A549 (cell line): ENCODE data around the gene TTBK2. TPM values are rescaled to one million over a fixed set of nuclear protein-coding genes. Genes with fewer than 3 reads are reported as not detected.
A peak's percentile ranks its signal among the peaks of the same experiment; 100 is the strongest.

ENCODE experiments used
- ATAC-seq, 2 experiments: fragments of 200-7000 bp in 1 of 2; fragments of >200 bp in 1 of 2; cut with Nextera tagmentation in 1 of 2; cut with Tn5 transposase in 1 of 2; 3 replicates each; pipeline versions ENCODE4 v1.8.0 to v1.9.1; 2018 to 2020; ENCODE audit warnings: mild to moderate bottlenecking in 1 of 2, moderate library complexity in 1 of 2
- CTCF ChIA-PET: fragments of 300-600 bp; sonication (Branson Sonifier 250); formaldehyde crosslinking; extraction: SDS; loops from one replicate; lab custom pipeline; 2021; ENCODE audit warnings: antibody characterized with exemption, inconsistent platforms; lab: Yijun Ruan, JAX
- POLR2A ChIA-PET: fragments of 350-600 bp; formaldehyde crosslinking; extraction: SDS; loops from one replicate; lab custom pipeline; 2021; ENCODE audit warnings: antibody characterized with exemption, inconsistent platforms; lab: Yijun Ruan, JAX
- DNase-seq, 2 experiments: peaks; one replicate each; pipeline versions ENCODE4 v3.0.0 to v3.0.0-alpha.2; 2011 to 2016; ENCODE audit warnings: low read depth in 1 of 2, low spot score in 1 of 2
- FAIRE-seq: peaks from 2 replicates; lab custom pipeline; 2011; peaks lifted over from hg19 to GRCh38; lab: Jason Lieb, UNC
- H3K27ac ChIP-seq, 2 experiments: fragments of >200 bp; sonication (Bioruptor Twin); formaldehyde crosslinking; 3 replicates each; pipeline ENCODE4 v1.5.1; 2016 to 2017
- H3K4me1 ChIP-seq: fragments of >200 bp; sonication (Bioruptor Twin); formaldehyde crosslinking; 3 replicates; pipeline ENCODE4 v1.6.1; 2016
- H3K4me2 ChIP-seq: fragments of >200 bp; sonication (Bioruptor Twin); formaldehyde crosslinking; 3 replicates; pipeline ENCODE4 v1.6.1; 2016
- H3K4me3 ChIP-seq: fragments of >200 bp; sonication (Bioruptor Twin); formaldehyde crosslinking; 3 replicates; pipeline ENCODE4 v1.5.1; 2016
- H3K9me3 ChIP-seq: fragments of >200 bp; sonication (Bioruptor Twin); formaldehyde crosslinking; 3 replicates; pipeline ENCODE4 v1.6.1; 2016
- CBX2 ChIP-seq: fragments of 200-600 bp; sonication (generic); IDR thresholded peaks from 2 replicates; pipeline ENCODE4 v1.6.1; 2016; ENCODE audit warnings: low read depth, mild to moderate bottlenecking, borderline replicate concordance
- CBX8 ChIP-seq: fragments of 200-600 bp; sonication (generic); IDR thresholded peaks from 2 replicates; pipeline ENCODE4 v1.6.1; 2016
- FOSB ChIP-seq: fragments of 250-450 bp; sonication (Bioruptor Pico); IDR thresholded peaks from 2 replicates; pipeline ENCODE4 v1.5.0; 2020; ENCODE audit warnings: mild to moderate bottlenecking, moderate library complexity
- GATA3 ChIP-seq: IDR thresholded peaks from 2 replicates; pipeline ENCODE4 v1.6.1; 2012; ENCODE audit warnings: borderline replicate concordance
- JUN ChIP-seq, 2 experiments: fragments of >200 bp; sonication (Bioruptor Twin); formaldehyde crosslinking; IDR thresholded peaks; 2 replicates in 1 of 2; 3 replicates in 1 of 2; pipeline ENCODE4 v1.6.1; 2016 to 2017
- KDM1A ChIP-seq: fragments of 200-600 bp; sonication (generic); IDR thresholded peaks from 2 replicates; pipeline ENCODE4 v1.6.1; 2016; ENCODE audit warnings: low read depth, mild to moderate bottlenecking
- KDM5A ChIP-seq: fragments of 200-600 bp; sonication (generic); IDR thresholded peaks from 2 replicates; pipeline ENCODE4 v1.6.1; 2016; ENCODE audit warnings: antibody characterized with exemption, mild to moderate bottlenecking
- MAZ ChIP-seq: fragments of 150-350 bp; IDR thresholded peaks from 2 replicates; pipeline ENCODE4 v1.6.1; 2014; ENCODE audit warnings: antibody characterized with exemption, low read depth, low read length, borderline replicate concordance
- NFE2L2 ChIP-seq: fragments of 150-350 bp; conservative IDR thresholded peaks from 2 replicates; pipeline ENCODE4 v1.6.1; 2014; ENCODE audit warnings: low read length
- NPAS2 ChIP-seq: fragments of 250-450 bp; sonication (Bioruptor Pico); IDR thresholded peaks from 2 replicates; pipeline ENCODE4 v1.8.0; 2022; ENCODE audit warnings: mild to moderate bottlenecking, moderate library complexity, borderline replicate concordance
- NR3C1 ChIP-seq: fragments of >200 bp; sonication (Bioruptor Twin); formaldehyde crosslinking; IDR thresholded peaks from 3 replicates; pipeline ENCODE4 v1.6.1; 2017
- PHF8 ChIP-seq: fragments of 200-600 bp; sonication (generic); IDR thresholded peaks from 2 replicates; pipeline ENCODE4 v1.6.1; 2016; ENCODE audit warnings: low read depth, mild to moderate bottlenecking, antibody characterized with exemption, moderate library complexity, borderline replicate concordance
- POLR2A ChIP-seq: IDR thresholded peaks from 2 replicates; pipeline ENCODE4 v1.6.1; 2012; ENCODE audit warnings: mild to moderate bottlenecking, low read length
- POLR2AphosphoS2 ChIP-seq: conservative IDR thresholded peaks from 2 replicates; pipeline ENCODE4 v1.6.1; 2012; ENCODE audit warnings: low read length, improper control_type of control experiment, inconsistent platforms
- RARB ChIP-seq: fragments of 250-450 bp; sonication (Bioruptor Pico); IDR thresholded peaks from 2 replicates; pipeline ENCODE4 v1.8.0; 2021; ENCODE audit warnings: mild to moderate bottlenecking, moderate library complexity
- RFX5 ChIP-seq: fragments of 450-650 bp; IDR thresholded peaks from 2 replicates; pipeline ENCODE4 v1.7.1; 2014; ENCODE audit warnings: antibody characterized with exemption, mild to moderate bottlenecking, moderate library complexity
- RNF2 ChIP-seq: fragments of 200-600 bp; sonication (generic); IDR thresholded peaks from 2 replicates; pipeline ENCODE4 v1.6.1; 2016; ENCODE audit warnings: low read depth, mild to moderate bottlenecking, antibody characterized with exemption, moderate library complexity, borderline replicate concordance
- TP53 ChIP-seq: fragments of 250-450 bp; sonication (Bioruptor Pico); IDR thresholded peaks from 2 replicates; pipeline ENCODE4 v1.5.0; 2021; ENCODE audit warnings: mild to moderate bottlenecking, moderate library complexity
- WGBS: methylation state at CpG from one replicate; pipeline ENCODE4 v1.1.6; 2017; ENCODE audit errors: missing lambda C conversion rate; 5-methylcytosine and 5-hydroxymethylcytosine counted together
- polyA plus RNA-seq, 4 experiments: library from polyadenylated mRNA; depleted of rRNA in 3 of 4; stranded (reverse); fragments of >200 nt; fragmentation: RNase III in 1 of 4; extraction: RNeasy Plus Mini Kit Qiagen cat#74134 plus additional on column Dnase treatment in 1 of 4; gene quantifications; 2 replicates in 3 of 4; 3 replicates in 1 of 4; pipeline ENCODE4 v1.2.3, GENCODE V29; 2011 to 2017
- TF ChIP-seq, protein P1 (sequence below): fragments of >200 bp; sonication (Bioruptor Twin); formaldehyde crosslinking; IDR thresholded peaks from 3 replicates; pipeline ENCODE4 v1.5.1; 2016
- TF ChIP-seq, protein P2 (sequence below): IDR thresholded peaks from 2 replicates; pipeline ENCODE4 v1.6.1; 2012
- TF ChIP-seq, protein P3 (sequence below): fragments of 200-600 bp; sonication (generic); IDR thresholded peaks from 2 replicates; pipeline ENCODE4 v1.6.1; 2016; ENCODE audit warnings: antibody characterized with exemption, mild to moderate bottlenecking, moderate library complexity
- TF ChIP-seq, protein P4 (sequence below): fragments of 150-350 bp; IDR thresholded peaks from 2 replicates; pipeline ENCODE4 v1.6.1; 2014; ENCODE audit warnings: low read depth, mild to moderate bottlenecking, low read length

The TTBK2 gene
- polyA plus RNA-seq, 2 of the 4 experiments (the other 2 are of a cell fraction) = 2.3 to 5.6 TPM

DNA sequence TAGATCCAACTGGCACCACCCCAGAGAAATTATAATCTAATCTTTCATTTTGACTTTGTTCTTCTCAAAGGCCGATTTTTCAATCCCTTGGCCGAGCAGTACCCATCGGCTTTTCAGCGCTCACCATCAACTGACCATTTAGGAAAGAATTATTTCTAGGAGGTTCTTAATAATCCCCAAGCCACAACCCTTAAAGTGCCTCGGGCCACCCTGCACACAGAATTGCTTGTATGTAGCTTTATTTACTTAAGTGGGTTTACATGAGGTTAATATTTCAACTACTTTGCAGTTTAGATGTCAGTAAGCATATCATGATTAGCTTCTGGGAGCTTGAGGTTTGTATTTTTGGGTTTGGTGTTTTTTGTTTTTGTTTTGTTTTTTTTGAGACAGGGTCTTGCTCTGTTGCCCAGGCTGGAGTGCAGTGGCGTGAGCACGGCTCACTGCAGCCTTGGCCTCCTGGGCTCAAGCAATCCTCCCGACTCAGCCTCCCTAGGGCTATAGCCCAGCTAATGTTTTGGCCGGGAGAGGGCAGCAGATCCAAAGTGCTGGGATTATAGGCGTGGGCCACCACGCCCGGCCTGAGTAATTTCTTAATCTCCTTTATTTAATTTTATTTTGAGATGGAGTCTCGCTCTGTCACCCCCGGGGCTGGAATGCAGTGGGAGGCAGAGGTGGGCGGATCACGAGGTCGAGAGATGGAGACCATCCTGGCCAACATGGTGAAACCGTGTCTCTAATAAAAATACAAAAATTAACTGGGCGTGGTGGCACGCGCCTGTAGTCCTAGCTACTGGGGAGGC lies 182.8 kb downstream of the TTBK2 start (continued):
- TF ChIP-seq, protein P1, sequence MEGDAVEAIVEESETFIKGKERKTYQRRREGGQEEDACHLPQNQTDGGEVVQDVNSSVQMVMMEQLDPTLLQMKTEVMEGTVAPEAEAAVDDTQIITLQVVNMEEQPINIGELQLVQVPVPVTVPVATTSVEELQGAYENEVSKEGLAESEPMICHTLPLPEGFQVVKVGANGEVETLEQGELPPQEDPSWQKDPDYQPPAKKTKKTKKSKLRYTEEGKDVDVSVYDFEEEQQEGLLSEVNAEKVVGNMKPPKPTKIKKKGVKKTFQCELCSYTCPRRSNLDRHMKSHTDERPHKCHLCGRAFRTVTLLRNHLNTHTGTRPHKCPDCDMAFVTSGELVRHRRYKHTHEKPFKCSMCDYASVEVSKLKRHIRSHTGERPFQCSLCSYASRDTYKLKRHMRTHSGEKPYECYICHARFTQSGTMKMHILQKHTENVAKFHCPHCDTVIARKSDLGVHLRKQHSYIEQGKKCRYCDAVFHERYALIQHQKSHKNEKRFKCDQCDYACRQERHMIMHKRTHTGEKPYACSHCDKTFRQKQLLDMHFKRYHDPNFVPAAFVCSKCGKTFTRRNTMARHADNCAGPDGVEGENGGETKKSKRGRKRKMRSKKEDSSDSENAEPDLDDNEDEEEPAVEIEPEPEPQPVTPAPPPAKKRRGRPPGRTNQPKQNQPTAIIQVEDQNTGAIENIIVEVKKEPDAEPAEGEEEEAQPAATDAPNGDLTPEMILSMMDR = peak; percentile 63
- TF ChIP-seq RNF2 (no peak), KDM1A (peak; percentile 71)
- TF ChIP-seq, all 56 proteins: peak for 4

DNA sequence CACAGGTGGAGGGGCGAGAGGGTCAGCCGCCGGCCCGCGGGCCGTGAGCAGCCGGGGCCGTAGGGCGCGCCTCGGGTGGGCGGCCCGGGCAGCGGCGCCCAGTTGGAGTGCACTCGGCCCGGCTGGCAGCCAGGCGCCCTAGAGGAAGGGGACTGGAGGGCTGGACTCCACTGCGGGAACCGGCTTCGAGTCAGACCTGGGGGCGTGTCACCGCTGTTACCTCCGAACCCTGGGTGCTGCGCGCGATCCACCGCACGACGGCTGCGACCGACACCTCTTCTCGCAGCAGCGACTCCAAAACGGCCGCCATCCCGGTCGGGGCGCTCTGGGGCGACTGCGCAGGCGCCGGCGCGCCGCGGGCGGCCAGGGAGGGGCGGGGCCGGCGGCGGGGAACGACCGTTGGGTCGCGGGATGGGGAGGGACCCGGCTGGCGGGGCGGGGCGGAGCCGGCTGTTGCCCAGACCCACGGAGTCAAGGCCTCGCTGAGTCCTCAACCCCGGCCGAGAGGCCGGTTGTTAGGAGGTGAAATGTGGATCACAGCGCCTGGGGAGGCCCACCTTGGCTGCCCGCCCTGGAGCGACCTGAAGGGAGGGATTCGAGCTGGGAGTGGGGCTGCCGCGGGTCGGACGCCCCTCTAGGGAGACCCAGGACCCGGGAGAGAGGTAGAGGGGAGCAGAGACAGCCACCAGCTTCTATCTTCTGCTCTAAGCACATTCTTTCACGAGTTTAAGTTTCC lies 183.6 kb downstream of the TTBK2 start, which contains the start of gene CDAN1:
TSS of gene CDAN1 (minus strand) at position 336 of the 736 bp plus-strand sequence. CDS start at position 310, 26 bp downstream.
- DNase-seq = peak; percentile 69 to 89
- Histone ChIP-seq H3K9me3 (no peaks in the 10 kb centered on the region), H3K27ac (peak within 1 kb of the TSS; percentile 75 to 92), H3K4me3 (peak within 1 kb of the TSS; percentile 99), H3K4me1 (peaks cover 10% of the 10 kb centered on the region), H3K4me2 (peak within 1 kb of the TSS; percentile 97)
- WGBS = 2% methylated on average over 24 of the region's 76 CpGs
- peak; percentile 97 for ATAC-seq
- TF ChIP-seq POLR2AphosphoS2 (no peak), NR3C1 (no peak), JUN (IDR thresholded peaks at IDR 0.05) (peak in 1 of 2 experiments; percentile 29; a peak in 1 of 5 replicates), NFE2L2 (no peak), KDM5A (peak; percentile 40; the same call in 1 of the 2 replicates), RNF2 (no peak), POLR2A (peak; percentile 76), TP53 (no peak), PHF8 (0 out of 2 replicates have a peak, but pooled peaks have one; percentile 16), RARB (CRISPR knock-in tag) (no peak), RFX5 (no peak)
- TF ChIP-seq, protein P2, sequence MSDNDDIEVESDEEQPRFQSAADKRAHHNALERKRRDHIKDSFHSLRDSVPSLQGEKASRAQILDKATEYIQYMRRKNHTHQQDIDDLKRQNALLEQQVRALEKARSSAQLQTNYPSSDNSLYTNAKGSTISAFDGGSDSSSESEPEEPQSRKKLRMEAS = peak; percentile 29; the same call in 1 of the 2 replicates
- ChIA-PET CTCF (interaction anchor here (0.6 to 3.8 kb wide), 12 partner anchors 14 to 549 kb away, joined by 3 to 39 read pairs (median 4); no protein-coding TSS in a partner anchor), POLR2A (no interaction called here)
- FAIRE-seq = no peak

DNA sequence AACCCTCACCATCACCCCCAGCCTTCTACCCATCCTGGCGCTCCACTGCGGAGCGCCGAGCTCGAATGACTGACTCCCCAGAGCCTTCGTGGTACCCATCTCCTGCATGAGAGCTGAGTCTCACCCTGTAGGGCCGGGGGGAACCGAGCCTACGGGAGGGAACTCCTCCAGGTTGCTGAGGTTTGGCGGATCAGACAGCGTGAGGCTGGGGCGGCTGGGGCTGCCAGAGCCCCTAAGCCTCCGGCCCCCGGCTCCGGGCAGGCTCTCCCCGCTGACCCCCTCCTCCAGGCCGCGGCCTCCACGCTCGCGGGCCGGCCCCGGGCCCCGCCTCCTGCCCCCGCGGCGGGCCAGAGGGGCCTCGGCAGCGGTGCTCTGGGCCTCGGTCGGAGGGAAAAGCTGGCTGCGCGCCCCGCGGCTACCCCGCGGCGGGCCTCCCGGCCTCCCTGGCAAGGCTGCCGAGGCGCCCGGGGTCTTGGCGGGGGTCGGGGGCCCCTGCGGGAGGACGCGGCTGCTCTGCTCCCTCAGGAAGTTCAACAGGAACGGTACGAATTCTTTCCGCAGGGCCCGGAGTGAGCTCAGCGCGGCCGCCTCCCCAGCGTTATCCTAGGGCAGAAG lies 184.3 kb downstream of the TTBK2 start:
- ATAC-seq = peak; percentile 20 to 23; a peak in 1 of 6 replicates
- Histone ChIP-seq H3K4me1 (peaks cover 10% of the 10 kb centered on the region), H3K9me3 (no peaks in the 10 kb centered on the region)
- POLR2A ChIA-PET = no interaction called here
- TF ChIP-seq NPAS2 (no peak), TP53 (no peak), CBX8 (no peak), KDM5A (no peak), POLR2A (no peak), MAZ (no peak), FOSB (no peak), CBX2 (no peak), GATA3 (no peak)
- TF ChIP-seq, protein P3, sequence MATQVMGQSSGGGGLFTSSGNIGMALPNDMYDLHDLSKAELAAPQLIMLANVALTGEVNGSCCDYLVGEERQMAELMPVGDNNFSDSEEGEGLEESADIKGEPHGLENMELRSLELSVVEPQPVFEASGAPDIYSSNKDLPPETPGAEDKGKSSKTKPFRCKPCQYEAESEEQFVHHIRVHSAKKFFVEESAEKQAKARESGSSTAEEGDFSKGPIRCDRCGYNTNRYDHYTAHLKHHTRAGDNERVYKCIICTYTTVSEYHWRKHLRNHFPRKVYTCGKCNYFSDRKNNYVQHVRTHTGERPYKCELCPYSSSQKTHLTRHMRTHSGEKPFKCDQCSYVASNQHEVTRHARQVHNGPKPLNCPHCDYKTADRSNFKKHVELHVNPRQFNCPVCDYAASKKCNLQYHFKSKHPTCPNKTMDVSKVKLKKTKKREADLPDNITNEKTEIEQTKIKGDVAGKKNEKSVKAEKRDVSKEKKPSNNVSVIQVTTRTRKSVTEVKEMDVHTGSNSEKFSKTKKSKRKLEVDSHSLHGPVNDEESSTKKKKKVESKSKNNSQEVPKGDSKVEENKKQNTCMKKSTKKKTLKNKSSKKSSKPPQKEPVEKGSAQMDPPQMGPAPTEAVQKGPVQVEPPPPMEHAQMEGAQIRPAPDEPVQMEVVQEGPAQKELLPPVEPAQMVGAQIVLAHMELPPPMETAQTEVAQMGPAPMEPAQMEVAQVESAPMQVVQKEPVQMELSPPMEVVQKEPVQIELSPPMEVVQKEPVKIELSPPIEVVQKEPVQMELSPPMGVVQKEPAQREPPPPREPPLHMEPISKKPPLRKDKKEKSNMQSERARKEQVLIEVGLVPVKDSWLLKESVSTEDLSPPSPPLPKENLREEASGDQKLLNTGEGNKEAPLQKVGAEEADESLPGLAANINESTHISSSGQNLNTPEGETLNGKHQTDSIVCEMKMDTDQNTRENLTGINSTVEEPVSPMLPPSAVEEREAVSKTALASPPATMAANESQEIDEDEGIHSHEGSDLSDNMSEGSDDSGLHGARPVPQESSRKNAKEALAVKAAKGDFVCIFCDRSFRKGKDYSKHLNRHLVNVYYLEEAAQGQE = no peak
- TF ChIP-seq, protein P4, sequence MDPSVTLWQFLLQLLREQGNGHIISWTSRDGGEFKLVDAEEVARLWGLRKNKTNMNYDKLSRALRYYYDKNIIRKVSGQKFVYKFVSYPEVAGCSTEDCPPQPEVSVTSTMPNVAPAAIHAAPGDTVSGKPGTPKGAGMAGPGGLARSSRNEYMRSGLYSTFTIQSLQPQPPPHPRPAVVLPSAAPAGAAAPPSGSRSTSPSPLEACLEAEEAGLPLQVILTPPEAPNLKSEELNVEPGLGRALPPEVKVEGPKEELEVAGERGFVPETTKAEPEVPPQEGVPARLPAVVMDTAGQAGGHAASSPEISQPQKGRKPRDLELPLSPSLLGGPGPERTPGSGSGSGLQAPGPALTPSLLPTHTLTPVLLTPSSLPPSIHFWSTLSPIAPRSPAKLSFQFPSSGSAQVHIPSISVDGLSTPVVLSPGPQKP = no peak
- TF ChIP-seq, all 56 proteins: peak for 0
- FAIRE-seq (no peak), DNase-seq (peak in 1 of 2 experiments; percentile 8)
- 51% methylated on average over 7 of the region's 55 CpGs for WGBS
- H3K27ac ChIP-seq = peak overlapping the region; percentile 75 to 92
- peak overlapping the region; percentile 97 for H3K4me2 ChIP-seq
- CTCF ChIA-PET = interaction anchor here (1.1 to 3.8 kb wide), 3 partner anchors 19 to 190 kb away, joined by 3 to 39 read pairs (median 4); no protein-coding TSS in a partner anchor
- H3K4me3 ChIP-seq = peak overlapping the region; percentile 99
